ENCODE results near the gene CLEC16A.

The CLEC16A gene

GRCh38 chr16:11106726-11107125 is 162.4 kb downstream of the CLEC16A start:
- no peak for FAIRE-seq
- no peak for DNase-seq (ENCODE audit: insufficient read length, low spot score)
- TF ChIP-seq CTCF (IDR thresholded peaks at IDR 0.05; ENCODE audit: insufficient read depth, missing control alignments) = no peak

GRCh38 chr16:11107780-11108465 is 163.6 kb downstream of the CLEC16A start:
- no peak for TF ChIP-seq CTCF (IDR thresholded peaks at IDR 0.05; ENCODE audit: insufficient read depth, missing control alignments)
- DNase-seq (ENCODE audit: insufficient read length, low spot score) (no peak), FAIRE-seq (no peak)

GRCh38 chr16:11108466-11108805 is 164.1 kb downstream of the CLEC16A start:
- TF ChIP-seq CTCF (IDR thresholded peaks at IDR 0.05; ENCODE audit: insufficient read depth, missing control alignments) = no peak
- DNase-seq (ENCODE audit: insufficient read length, low spot score) (no peak), FAIRE-seq (no peak)

GRCh38 chr16:11109566-11109965 is 165.2 kb downstream of the CLEC16A start:
- no peak for TF ChIP-seq CTCF (IDR thresholded peaks at IDR 0.05; ENCODE audit: insufficient read depth, missing control alignments)
- DNase-seq (ENCODE audit: insufficient read length, low spot score) (no peak), FAIRE-seq (no peak)

GRCh38 chr16:11111150-11111549 is 166.8 kb downstream of the CLEC16A start:
- FAIRE-seq (no peak), DNase-seq (ENCODE audit: insufficient read length, low spot score) (no peak)
- TF ChIP-seq CTCF (IDR thresholded peaks at IDR 0.05; ENCODE audit: insufficient read depth, missing control alignments) = no peak

GRCh38 chr16:11111856-11112634 is 167.7 kb downstream of the CLEC16A start:
- no peak for FAIRE-seq
- TF ChIP-seq CTCF (IDR thresholded peaks at IDR 0.05; ENCODE audit: insufficient read depth, missing control alignments) = no peak
- no peak for DNase-seq (ENCODE audit: insufficient read length, low spot score)

Measured in D721Med (cell line).